Stimulated activated CD8-positive, alpha-beta memory T cell treated with anti-CD3 and anti-CD28 coated beads, Interleukin-12 subunit alpha, Interleukin-12 subunit beta, amount 100 ng/mL, for 24 hours (primary cell): ENCODE results near the gene GUCA2B.

ENCODE experiments used
- DNase-seq: peaks from one replicate; pipeline ENCODE4 v3.0.0-alpha.2; 2020; ENCODE audit errors: extremely low read depth

The GUCA2B gene

GRCh38 chr1:42184616-42185015 is 31.4 kb downstream of the GUCA2B start:
- DNase-seq = no peak

- no peak for DNase-seq
Observed at GRCh38 chr1:42186152-42186551, 32.9 kb downstream of the GUCA2B start.

GRCh38 chr1:42189931-42190853 is 37.0 kb downstream of the GUCA2B start:
- no peak for DNase-seq

GRCh38 chr1:42191319-42191718 is 38.1 kb downstream of the GUCA2B start:
- DNase-seq = no peak

DNA sequence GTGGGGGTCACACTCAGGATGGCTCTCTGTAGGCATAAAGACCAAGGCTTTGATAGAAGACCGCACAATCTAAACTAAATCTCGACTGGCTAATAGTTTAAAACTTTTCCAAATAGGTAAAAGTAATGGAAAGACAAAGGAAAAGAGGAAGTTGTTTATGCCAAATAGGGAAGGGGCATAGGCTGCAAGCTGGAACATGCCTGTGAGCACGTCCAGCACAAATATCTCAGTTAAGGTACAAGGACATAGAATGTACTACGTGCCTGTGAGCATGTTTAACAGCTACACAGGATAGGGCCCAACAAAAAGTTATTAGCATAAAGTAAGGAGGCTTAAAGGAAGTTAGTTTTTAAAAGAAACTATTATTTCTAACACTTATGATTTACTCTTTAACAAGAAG is 38.9 kb downstream of the GUCA2B start:
- DNase-seq = no peak

GRCh38 chr1:42195841-42196240 is 42.6 kb downstream of the GUCA2B start:
- DNase-seq = no peak

DNA sequence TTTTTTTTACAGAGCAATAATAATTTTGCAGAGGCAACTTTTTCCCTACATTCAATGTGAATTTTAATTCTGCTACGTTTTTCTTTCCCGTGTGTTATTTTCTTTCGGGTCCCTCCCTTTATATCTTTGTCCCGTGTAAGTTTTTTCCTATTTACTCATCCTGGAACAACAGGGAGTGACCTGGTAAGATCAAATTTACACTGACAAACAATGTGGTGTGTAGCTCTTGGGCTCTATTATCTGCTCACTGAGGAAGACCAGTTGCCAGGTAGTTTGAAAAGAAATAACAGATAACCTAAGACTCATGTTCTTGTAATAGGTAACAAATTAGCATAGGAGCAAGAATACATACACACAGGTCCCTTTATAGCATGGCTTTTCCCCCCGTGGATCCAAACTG is 45.0 kb downstream of the GUCA2B start:
- no peak for DNase-seq

DNA sequence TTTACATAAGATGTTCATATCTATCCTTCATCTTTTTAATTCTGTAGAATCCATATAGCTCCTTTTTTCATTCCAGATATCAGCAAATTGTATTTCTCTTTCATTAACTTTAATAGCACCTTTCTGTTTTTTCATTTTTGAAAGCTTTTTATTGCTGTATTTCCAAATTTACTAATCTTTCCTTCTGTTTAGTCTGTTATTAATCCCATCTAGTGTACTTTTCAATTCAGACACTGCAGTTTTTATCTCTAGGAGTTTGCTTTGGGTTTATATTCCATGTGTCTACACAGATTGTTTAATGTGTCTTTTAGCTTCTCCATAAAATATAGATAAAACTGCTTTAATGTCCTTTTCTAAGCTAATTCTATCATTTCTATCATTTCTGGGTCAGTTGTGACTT is 48.8 kb downstream of the GUCA2B start:
- DNase-seq = no peak
